ENCODE measurements around the gene BRD1.

GRCh38 chr22:49783926-49784629, 43.6 kb downstream of the BRD1 start:
- TF ChIP-seq, protein P1, sequence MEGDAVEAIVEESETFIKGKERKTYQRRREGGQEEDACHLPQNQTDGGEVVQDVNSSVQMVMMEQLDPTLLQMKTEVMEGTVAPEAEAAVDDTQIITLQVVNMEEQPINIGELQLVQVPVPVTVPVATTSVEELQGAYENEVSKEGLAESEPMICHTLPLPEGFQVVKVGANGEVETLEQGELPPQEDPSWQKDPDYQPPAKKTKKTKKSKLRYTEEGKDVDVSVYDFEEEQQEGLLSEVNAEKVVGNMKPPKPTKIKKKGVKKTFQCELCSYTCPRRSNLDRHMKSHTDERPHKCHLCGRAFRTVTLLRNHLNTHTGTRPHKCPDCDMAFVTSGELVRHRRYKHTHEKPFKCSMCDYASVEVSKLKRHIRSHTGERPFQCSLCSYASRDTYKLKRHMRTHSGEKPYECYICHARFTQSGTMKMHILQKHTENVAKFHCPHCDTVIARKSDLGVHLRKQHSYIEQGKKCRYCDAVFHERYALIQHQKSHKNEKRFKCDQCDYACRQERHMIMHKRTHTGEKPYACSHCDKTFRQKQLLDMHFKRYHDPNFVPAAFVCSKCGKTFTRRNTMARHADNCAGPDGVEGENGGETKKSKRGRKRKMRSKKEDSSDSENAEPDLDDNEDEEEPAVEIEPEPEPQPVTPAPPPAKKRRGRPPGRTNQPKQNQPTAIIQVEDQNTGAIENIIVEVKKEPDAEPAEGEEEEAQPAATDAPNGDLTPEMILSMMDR (IDR thresholded peaks at IDR 0.05; ENCODE audit: low read depth, low read length, poor library complexity, severe bottlenecking) = no peak
- no peak for TF ChIP-seq EZH2phosphoT487 (IDR thresholded peaks at IDR 0.05; ENCODE audit: borderline replicate concordance, low read length)

All from DOHH2 (cell line).